Sigmoid colon (tissue), 7 donors: Measurements from ENCODE around the gene HMHB1. TPM values are rescaled to one million over a fixed set of nuclear protein-coding genes. Genes with fewer than 3 reads are reported as not detected.

Source experiments
- DNase-seq: peaks from one replicate; pipeline ENCODE4 v3.0.0-alpha.2; 2019
- H3K27ac ChIP-seq, 4 donors: fragments of 200-600 bp; sonication (generic); one replicate each; pipeline ENCODE4 v1.5.1; 2016 to 2019; ENCODE audit warnings: mild to moderate bottlenecking in 1 of 4
- H3K27me3 ChIP-seq, 3 donors: fragments of 200-600 bp; sonication (generic); one replicate each; pipeline ENCODE4 v1.5.1; 2019; ENCODE audit warnings: mild to moderate bottlenecking in 1 of 3
- H3K36me3 ChIP-seq, 4 donors: fragments of 200-600 bp; sonication (generic); one replicate each; pipeline ENCODE4 v1.5.1; 2016 to 2019
- H3K4me1 ChIP-seq, 4 donors: fragments of 200-600 bp; sonication (generic); one replicate each; pipeline ENCODE4 v1.5.1; 2017 to 2019
- H3K4me3 ChIP-seq, 4 donors: fragments of 200-600 bp; sonication (generic); one replicate each; pipeline ENCODE4 v1.5.1; 2017 to 2019; ENCODE audit warnings: mild to moderate bottlenecking in 2 of 4, moderate library complexity in 1 of 4
- H3K9me3 ChIP-seq, 4 donors: fragments of 200-600 bp in 3 of 4; sonication (generic) in 3 of 4; one replicate each; pipeline versions ENCODE4 v1.5.1 to v1.6.1; 2013 to 2019
- CTCF ChIP-seq, 4 experiments: fragments of 450-650 bp in 3 of 4; fragments of 200-600 bp in 1 of 4; IDR thresholded peaks; one replicate each; pipeline ENCODE4 v1.5.1; 2016 to 2019; ENCODE audit warnings: antibody characterized with exemption in 4 of 4, mild to moderate bottlenecking in 3 of 4, moderate library complexity in 2 of 4
- EP300 ChIP-seq, 4 donors: sonication (generic); formaldehyde crosslinking; IDR thresholded peaks; one replicate each; pipeline ENCODE4 v1.6.1; 2017; ENCODE audit warnings: antibody characterized with exemption in 4 of 4
- POLR2A ChIP-seq, 2 donors: fragments of 450-650 bp; IDR thresholded peaks; one replicate each; pipeline ENCODE4 v1.6.1; 2016; ENCODE audit warnings: antibody characterized with exemption in 2 of 2, mild to moderate bottlenecking in 2 of 2, moderate library complexity in 2 of 2
- POLR2AphosphoS5 ChIP-seq, 4 donors: sonication (generic); formaldehyde crosslinking; IDR thresholded peaks; one replicate each; pipeline ENCODE4 v1.6.1; 2017; ENCODE audit warnings: antibody characterized with exemption in 4 of 4
- WGBS, 2 donors: extraction: QIAGEN DNeasy Blood & Tissue Kit; methylation state at CpG; one replicate each; pipeline ENCODE4 v1.1.7; 2013; 5-methylcytosine and 5-hydroxymethylcytosine counted together
- intact Hi-C: fragments of 100-400 bp; cut with DNase I; formaldehyde crosslinking; loops from one replicate; pipeline ENCODE4 v1.15.1; 2023
- polyA plus RNA-seq, 3 donors: library from polyadenylated mRNA; stranded (reverse); fragments of 200-250 nt; gene quantifications; one replicate each; pipeline ENCODE4 v1.2.3, GENCODE V29; 2013
- total RNA-seq, 4 donors: library from RNA; depleted of rRNA; stranded (reverse); fragments of >200 nt; gene quantifications; one replicate each; pipeline ENCODE4 v1.1.0, GENCODE V29; 2016
- donor health status: healthy with polysubstance abuse.
- donor health status: Bipolar disorder and iron deficiency.
- donor health status: healthy.

Gene HMHB1
- total and polyA plus RNA-seq, 7 donors, result not detected

DNA sequence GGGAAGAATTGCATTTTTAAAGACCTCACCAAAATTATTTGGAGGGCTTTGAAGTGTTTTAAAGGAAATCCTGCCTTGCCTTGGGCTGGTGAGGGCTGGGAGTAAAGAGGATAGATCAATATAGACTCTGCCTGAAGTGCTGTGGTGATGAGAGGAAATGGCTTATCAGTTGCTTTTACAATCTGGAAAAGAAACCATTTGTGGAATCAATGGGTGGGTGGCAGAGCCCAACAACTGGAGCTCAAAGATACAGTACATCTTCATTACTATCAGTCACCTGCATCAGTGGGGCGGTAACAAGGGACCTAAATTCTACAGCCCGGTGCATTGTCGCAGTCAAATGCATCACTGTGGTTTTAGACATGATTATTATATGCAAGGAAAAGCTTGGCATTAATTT is 41.5 kb upstream of the HMHB1 start:
- Histone ChIP-seq H3K27me3 (no peaks in the 10 kb centered on the region), H3K36me3 (no peaks in the 10 kb centered on the region), H3K4me3 (no peak overlapping the region), H3K27ac (no peak overlapping the region), H3K4me1 (peaks cover 0 to 10% (median 4%) of the 10 kb centered on the region in 4 donors), H3K9me3 (no peaks in the 10 kb centered on the region)
- TF ChIP-seq POLR2AphosphoS5 (IDR thresholded peaks at IDR 0.05) (no peak), EP300 (IDR thresholded peaks at IDR 0.05) (no peak), CTCF (IDR thresholded peaks at IDR 0.05) (no peak), POLR2A (IDR thresholded peaks at IDR 0.05) (no peak)
- DNase-seq, result no peak
- intact Hi-C loops, result no loop called here
- 92% methylated on average over 3 of the region's 3 CpGs for WGBS, 2 donors

DNA sequence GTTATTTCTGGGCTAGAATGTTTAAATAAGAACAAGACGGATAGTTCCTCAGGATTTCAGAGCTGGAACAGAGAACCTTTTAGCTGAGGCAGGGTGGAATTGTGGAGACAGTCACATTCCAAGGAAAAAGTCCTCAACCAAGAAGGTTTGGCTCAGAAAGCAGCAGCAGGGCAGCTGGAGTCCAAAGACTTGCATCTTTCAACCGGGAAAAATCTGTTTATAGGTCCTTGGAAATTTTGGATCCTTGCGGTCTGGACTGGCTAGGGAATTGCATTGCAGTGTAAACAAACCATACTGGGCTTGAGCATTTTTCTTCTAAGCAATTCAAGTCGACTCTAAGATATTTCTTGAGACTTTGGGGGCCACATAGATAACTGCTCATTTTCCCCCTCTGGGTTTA is 40.8 kb upstream of the HMHB1 start:
- no peak overlapping the region for H3K4me3 ChIP-seq
- no peaks in the 10 kb centered on the region for H3K27me3 ChIP-seq
- no peak for DNase-seq
- H3K9me3 ChIP-seq, result no peaks in the 10 kb centered on the region
- H3K4me1 ChIP-seq, result peaks cover 0 to 10% (median 4%) of the 10 kb centered on the region in 4 donors
- H3K36me3 ChIP-seq, result no peaks in the 10 kb centered on the region
- no peak overlapping the region for H3K27ac ChIP-seq
- TF ChIP-seq POLR2A (IDR thresholded peaks at IDR 0.05), result no peak
- no peak for TF ChIP-seq POLR2AphosphoS5 (IDR thresholded peaks at IDR 0.05)
- no peak for TF ChIP-seq EP300 (IDR thresholded peaks at IDR 0.05)
- no peak for TF ChIP-seq CTCF (IDR thresholded peaks at IDR 0.05)
- 29 to 50% methylated on average over 4 of the region's 4 CpGs for WGBS, 2 donors
- intact Hi-C loops, result no loop called here

DNA sequence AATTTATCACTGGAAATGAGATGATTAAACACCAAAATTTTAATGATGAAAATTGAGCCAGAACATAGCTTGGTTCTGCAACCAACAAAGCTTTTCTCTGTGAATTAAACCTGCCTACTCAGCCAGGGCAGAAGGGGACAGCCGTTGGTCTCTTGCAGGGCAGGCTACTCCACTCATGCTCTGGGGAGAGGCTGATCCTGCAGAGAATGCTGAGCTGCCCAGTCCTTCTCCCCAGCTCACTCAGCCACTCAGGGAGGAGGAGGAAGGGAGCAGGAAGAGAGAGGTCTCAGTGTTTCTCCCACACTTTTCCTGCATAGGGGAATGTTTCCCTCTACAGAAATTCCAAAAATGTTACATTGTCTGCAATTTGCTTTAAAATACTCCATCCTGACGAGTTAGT is 40.4 kb upstream of the HMHB1 start:
- no peak for TF ChIP-seq POLR2AphosphoS5 (IDR thresholded peaks at IDR 0.05)
- TF ChIP-seq POLR2A (IDR thresholded peaks at IDR 0.05), result no peak
- TF ChIP-seq EP300 (IDR thresholded peaks at IDR 0.05), result no peak
- TF ChIP-seq CTCF (IDR thresholded peaks at IDR 0.05), result no peak
- Histone ChIP-seq H3K36me3 (no peaks in the 10 kb centered on the region), H3K4me1 (peaks cover 0 to 10% (median 4%) of the 10 kb centered on the region in 4 donors), H3K4me3 (no peak overlapping the region), H3K9me3 (no peaks in the 10 kb centered on the region), H3K27me3 (no peaks in the 10 kb centered on the region), H3K27ac (no peak overlapping the region)
- 55 to 65% methylated on average over 2 of the region's 2 CpGs for WGBS, 2 donors
- no peak for DNase-seq
- intact Hi-C loops, result no loop called here

DNA sequence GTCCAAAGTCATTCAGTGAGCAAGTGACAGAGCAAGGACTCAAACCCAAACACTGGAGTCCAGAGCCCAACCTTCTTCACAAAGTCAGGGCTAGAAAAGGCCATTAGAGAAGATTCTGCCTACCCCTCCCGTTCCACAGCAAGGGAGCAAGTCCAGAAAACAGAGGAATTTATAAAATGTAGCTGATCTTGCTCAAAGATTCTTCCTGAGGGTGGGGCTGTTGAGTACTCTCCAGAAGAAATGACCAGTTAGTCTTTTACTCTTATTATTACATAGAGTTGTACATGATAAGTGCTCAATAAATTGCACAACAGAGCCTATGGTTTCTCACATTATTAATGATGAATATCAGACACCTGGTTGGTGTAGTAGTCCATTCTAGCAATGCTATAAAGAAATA is 39.3 kb upstream of the HMHB1 start:
- 75 to 81% methylated on average over 1 of the region's 1 CpG for WGBS, 2 donors
- TF ChIP-seq EP300 (IDR thresholded peaks at IDR 0.05) (no peak), POLR2A (IDR thresholded peaks at IDR 0.05) (no peak), POLR2AphosphoS5 (IDR thresholded peaks at IDR 0.05) (no peak), CTCF (IDR thresholded peaks at IDR 0.05) (no peak)
- Histone ChIP-seq H3K9me3 (no peaks in the 10 kb centered on the region), H3K36me3 (no peaks in the 10 kb centered on the region), H3K27me3 (no peaks in the 10 kb centered on the region), H3K4me3 (no peak overlapping the region), H3K4me1 (peaks cover 0 to 10% (median 4%) of the 10 kb centered on the region in 4 donors), H3K27ac (no peak overlapping the region)
- DNase-seq, result no peak
- intact Hi-C loops, result no loop called here

- no peak for DNase-seq
- intact Hi-C loops, result no loop called here
- H3K36me3 ChIP-seq, result no peaks in the 10 kb centered on the region
- H3K27ac ChIP-seq, result no peak overlapping the region
- peaks cover 0 to 10% (median 4%) of the 10 kb centered on the region in 4 donors for H3K4me1 ChIP-seq
- 82% methylated on average over 2 of the region's 2 CpGs for WGBS, 2 donors
- no peaks in the 10 kb centered on the region for H3K9me3 ChIP-seq
- no peaks in the 10 kb centered on the region for H3K27me3 ChIP-seq
- H3K4me3 ChIP-seq, result no peak overlapping the region
- TF ChIP-seq POLR2AphosphoS5 (IDR thresholded peaks at IDR 0.05), result no peak
- TF ChIP-seq POLR2A (IDR thresholded peaks at IDR 0.05), result no peak
- no peak for TF ChIP-seq EP300 (IDR thresholded peaks at IDR 0.05)
- TF ChIP-seq CTCF (IDR thresholded peaks at IDR 0.05), result no peak
Observed at GRCh38 chr5:143775258-143775657, 36.7 kb upstream of the HMHB1 start.
